ENCODE data around the gene MARCHF5.

DNA sequence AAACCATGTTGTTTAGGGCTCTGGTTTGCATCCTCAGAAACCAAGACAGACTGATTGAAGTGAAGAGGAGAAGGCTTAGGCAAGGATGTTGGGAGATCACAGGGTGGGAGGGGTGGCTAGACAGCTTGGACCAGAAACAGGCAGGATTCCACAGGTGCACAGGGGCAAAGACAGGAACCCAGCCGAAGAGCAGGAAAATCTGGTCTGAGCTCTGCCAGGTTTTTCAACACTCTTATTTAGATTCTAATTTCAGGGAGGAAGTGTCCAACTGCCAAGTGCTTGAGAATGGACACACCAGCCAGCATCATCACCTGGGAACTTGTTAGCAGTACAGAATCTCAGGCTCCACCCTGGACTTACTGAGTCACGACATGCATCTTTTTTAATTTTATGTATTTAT lies 93.8 kb downstream of the MARCHF5 start:
- TF ChIP-seq, protein P1, sequence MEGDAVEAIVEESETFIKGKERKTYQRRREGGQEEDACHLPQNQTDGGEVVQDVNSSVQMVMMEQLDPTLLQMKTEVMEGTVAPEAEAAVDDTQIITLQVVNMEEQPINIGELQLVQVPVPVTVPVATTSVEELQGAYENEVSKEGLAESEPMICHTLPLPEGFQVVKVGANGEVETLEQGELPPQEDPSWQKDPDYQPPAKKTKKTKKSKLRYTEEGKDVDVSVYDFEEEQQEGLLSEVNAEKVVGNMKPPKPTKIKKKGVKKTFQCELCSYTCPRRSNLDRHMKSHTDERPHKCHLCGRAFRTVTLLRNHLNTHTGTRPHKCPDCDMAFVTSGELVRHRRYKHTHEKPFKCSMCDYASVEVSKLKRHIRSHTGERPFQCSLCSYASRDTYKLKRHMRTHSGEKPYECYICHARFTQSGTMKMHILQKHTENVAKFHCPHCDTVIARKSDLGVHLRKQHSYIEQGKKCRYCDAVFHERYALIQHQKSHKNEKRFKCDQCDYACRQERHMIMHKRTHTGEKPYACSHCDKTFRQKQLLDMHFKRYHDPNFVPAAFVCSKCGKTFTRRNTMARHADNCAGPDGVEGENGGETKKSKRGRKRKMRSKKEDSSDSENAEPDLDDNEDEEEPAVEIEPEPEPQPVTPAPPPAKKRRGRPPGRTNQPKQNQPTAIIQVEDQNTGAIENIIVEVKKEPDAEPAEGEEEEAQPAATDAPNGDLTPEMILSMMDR (IDR thresholded peaks at IDR 0.05; ENCODE audit: insufficient read depth, low read depth, low read length): no peak
- no peak for TF ChIP-seq EZH2 (IDR thresholded peaks at IDR 0.05; ENCODE audit: insufficient read depth, low read length)

Measured in astrocyte (in vitro differentiated cells and primary cell).